ENCODE measurements around the gene POU2F2. TPM values are rescaled to one million over a fixed set of nuclear protein-coding genes. Genes with fewer than 3 reads are reported as not detected.
A peak's percentile ranks its signal among the peaks of the same experiment; 100 is the strongest.

POU2F2 gene
- total and polyA plus RNA-seq, 9 of the 15 experiments (the other 6 are each of a cell fraction or from before 2014, with no cell fraction given): 0.03 to 0.68 (median 0.14) TPM

GRCh38 chr19:42074513-42075363 is 57.5 kb downstream of the POU2F2 start (continued):
- no peak for TF ChIP-seq RHOXF2B (CRISPR knock-in tag; conservative IDR thresholded peaks at IDR 0.05)
- TF ChIP-seq, protein P1, sequence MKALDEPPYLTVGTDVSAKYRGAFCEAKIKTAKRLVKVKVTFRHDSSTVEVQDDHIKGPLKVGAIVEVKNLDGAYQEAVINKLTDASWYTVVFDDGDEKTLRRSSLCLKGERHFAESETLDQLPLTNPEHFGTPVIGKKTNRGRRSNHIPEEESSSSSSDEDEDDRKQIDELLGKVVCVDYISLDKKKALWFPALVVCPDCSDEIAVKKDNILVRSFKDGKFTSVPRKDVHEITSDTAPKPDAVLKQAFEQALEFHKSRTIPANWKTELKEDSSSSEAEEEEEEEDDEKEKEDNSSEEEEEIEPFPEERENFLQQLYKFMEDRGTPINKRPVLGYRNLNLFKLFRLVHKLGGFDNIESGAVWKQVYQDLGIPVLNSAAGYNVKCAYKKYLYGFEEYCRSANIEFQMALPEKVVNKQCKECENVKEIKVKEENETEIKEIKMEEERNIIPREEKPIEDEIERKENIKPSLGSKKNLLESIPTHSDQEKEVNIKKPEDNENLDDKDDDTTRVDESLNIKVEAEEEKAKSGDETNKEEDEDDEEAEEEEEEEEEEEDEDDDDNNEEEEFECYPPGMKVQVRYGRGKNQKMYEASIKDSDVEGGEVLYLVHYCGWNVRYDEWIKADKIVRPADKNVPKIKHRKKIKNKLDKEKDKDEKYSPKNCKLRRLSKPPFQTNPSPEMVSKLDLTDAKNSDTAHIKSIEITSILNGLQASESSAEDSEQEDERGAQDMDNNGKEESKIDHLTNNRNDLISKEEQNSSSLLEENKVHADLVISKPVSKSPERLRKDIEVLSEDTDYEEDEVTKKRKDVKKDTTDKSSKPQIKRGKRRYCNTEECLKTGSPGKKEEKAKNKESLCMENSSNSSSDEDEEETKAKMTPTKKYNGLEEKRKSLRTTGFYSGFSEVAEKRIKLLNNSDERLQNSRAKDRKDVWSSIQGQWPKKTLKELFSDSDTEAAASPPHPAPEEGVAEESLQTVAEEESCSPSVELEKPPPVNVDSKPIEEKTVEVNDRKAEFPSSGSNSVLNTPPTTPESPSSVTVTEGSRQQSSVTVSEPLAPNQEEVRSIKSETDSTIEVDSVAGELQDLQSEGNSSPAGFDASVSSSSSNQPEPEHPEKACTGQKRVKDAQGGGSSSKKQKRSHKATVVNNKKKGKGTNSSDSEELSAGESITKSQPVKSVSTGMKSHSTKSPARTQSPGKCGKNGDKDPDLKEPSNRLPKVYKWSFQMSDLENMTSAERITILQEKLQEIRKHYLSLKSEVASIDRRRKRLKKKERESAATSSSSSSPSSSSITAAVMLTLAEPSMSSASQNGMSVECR (CRISPR knock-in tag; IDR thresholded peaks at IDR 0.05): 0 out of 2 replicates have a peak, but pooled peaks have one; percentile 50
- TF ChIP-seq, protein P2, sequence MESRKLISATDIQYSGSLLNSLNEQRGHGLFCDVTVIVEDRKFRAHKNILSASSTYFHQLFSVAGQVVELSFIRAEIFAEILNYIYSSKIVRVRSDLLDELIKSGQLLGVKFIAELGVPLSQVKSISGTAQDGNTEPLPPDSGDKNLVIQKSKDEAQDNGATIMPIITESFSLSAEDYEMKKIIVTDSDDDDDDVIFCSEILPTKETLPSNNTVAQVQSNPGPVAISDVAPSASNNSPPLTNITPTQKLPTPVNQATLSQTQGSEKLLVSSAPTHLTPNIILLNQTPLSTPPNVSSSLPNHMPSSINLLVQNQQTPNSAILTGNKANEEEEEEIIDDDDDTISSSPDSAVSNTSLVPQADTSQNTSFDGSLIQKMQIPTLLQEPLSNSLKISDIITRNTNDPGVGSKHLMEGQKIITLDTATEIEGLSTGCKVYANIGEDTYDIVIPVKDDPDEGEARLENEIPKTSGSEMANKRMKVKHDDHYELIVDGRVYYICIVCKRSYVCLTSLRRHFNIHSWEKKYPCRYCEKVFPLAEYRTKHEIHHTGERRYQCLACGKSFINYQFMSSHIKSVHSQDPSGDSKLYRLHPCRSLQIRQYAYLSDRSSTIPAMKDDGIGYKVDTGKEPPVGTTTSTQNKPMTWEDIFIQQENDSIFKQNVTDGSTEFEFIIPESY (CRISPR knock-in tag; IDR thresholded peaks at IDR 0.05): peak; percentile 83
- TF ChIP-seq ELF4 (CRISPR knock-in tag; IDR thresholded peaks at IDR 0.05): no peak
- TF ChIP-seq ZNF12 (CRISPR knock-in tag; IDR thresholded peaks at IDR 0.05): peak; percentile 48; the same call in 1 of the 2 replicates
- TF ChIP-seq ZNF785 (CRISPR knock-in tag; IDR thresholded peaks at IDR 0.05): no peak
- TF ChIP-seq RNF2 (IDR thresholded peaks at IDR 0.05): peak; percentile 15; the same call in 1 of the 2 replicates
- peak; percentile 81 for TF ChIP-seq L3MBTL2 (IDR thresholded peaks at IDR 0.05)
- TF ChIP-seq SMARCB1 (IDR thresholded peaks at IDR 0.05; ENCODE audit: insufficient read length, low read depth): no peak
- no peak for TF ChIP-seq CSDE1 (IDR thresholded peaks at IDR 0.05)
- TF ChIP-seq ZNF766 (CRISPR knock-in tag; conservative IDR thresholded peaks at IDR 0.05): 0 out of 2 replicates have a peak, but pooled peaks have one; percentile 7
- peak; percentile 37 to 84 for TF ChIP-seq E2F6 (IDR thresholded peaks at IDR 0.05; ENCODE audit: borderline replicate concordance in 1 of 2, extremely low read depth in 1 of 2, insufficient read depth in 1 of 2, insufficient read length in 1 of 2, low read depth in 1 of 2, low read length in 1 of 2, poor library complexity in 1 of 2, severe bottlenecking in 1 of 2)
- TF ChIP-seq KLF1 (tag; IDR thresholded peaks at IDR 0.05): 0 out of 2 replicates have a peak, but pooled peaks have one; percentile 40
- TF ChIP-seq, protein P3, sequence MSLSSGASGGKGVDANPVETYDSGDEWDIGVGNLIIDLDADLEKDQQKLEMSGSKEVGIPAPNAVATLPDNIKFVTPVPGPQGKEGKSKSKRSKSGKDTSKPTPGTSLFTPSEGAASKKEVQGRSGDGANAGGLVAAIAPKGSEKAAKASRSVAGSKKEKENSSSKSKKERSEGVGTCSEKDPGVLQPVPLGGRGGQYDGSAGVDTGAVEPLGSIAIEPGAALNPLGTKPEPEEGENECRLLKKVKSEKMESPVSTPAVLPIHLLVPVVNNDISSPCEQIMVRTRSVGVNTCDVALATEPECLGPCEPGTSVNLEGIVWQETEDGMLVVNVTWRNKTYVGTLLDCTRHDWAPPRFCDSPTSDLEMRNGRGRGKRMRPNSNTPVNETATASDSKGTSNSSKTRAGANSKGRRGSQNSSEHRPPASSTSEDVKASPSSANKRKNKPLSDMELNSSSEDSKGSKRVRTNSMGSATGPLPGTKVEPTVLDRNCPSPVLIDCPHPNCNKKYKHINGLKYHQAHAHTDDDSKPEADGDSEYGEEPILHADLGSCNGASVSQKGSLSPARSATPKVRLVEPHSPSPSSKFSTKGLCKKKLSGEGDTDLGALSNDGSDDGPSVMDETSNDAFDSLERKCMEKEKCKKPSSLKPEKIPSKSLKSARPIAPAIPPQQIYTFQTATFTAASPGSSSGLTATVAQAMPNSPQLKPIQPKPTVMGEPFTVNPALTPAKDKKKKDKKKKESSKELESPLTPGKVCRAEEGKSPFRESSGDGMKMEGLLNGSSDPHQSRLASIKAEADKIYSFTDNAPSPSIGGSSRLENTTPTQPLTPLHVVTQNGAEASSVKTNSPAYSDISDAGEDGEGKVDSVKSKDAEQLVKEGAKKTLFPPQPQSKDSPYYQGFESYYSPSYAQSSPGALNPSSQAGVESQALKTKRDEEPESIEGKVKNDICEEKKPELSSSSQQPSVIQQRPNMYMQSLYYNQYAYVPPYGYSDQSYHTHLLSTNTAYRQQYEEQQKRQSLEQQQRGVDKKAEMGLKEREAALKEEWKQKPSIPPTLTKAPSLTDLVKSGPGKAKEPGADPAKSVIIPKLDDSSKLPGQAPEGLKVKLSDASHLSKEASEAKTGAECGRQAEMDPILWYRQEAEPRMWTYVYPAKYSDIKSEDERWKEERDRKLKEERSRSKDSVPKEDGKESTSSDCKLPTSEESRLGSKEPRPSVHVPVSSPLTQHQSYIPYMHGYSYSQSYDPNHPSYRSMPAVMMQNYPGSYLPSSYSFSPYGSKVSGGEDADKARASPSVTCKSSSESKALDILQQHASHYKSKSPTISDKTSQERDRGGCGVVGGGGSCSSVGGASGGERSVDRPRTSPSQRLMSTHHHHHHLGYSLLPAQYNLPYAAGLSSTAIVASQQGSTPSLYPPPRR (CRISPR knock-in tag; IDR thresholded peaks at IDR 0.05; ENCODE audit: borderline replicate concordance): 0 out of 2 replicates have a peak, but pooled peaks have one; percentile 78

Data from K562 (cell line).